ENCODE results near the gene MOK.

MOK gene

GRCh38 chr14:102196039-102196901 is 108.7 kb downstream of the MOK start:
- no peak for TF ChIP-seq ZNF274 (IDR thresholded peaks at IDR 0.05; ENCODE audit: low read depth, low read length)
- no peak overlapping the region for H3K4me3 ChIP-seq (ENCODE audit: low read length)

GRCh38 chr14:102195446-102195845 is 109.5 kb downstream of the MOK start:
- no peak overlapping the region for H3K4me3 ChIP-seq (ENCODE audit: low read length)
- no peak for TF ChIP-seq ZNF274 (IDR thresholded peaks at IDR 0.05; ENCODE audit: low read depth, low read length)

GRCh38 chr14:102194856-102195255 is 110.1 kb downstream of the MOK start:
- no peak overlapping the region for H3K4me3 ChIP-seq (ENCODE audit: low read length)
- no peak for TF ChIP-seq ZNF274 (IDR thresholded peaks at IDR 0.05; ENCODE audit: low read depth, low read length)

DNA sequence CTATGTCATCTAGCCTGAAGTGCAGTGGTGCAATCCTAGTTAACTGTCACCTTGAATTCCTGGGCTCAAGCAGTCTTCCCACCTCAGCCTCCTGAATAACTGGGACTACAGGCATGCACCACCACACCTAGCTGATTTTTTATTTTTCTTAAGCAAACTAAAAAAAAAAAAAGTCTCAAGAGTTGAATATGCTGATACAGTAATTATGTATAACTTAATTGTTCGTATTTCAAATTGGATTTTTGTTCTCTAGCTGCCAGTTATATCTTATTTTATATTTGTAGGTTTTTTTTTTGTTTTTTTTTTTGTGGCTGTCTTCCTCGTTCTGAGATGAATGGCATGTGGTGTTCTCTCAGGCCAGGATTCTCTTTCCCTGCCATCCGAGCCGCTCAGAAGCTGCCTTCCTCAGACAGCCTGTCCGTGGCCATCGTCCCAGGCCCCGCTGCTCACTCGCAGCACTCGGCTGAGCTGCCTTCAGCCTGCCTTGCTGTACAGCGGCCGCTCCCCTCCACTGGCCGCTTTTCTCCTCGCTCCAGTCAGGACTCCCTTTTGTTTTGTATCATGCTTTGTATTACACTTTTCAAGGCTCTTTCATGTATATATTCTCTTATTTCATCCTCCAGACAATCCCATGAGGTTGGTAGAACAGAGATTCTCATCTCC is 112.0 kb downstream of the MOK start:
- no peak for TF ChIP-seq ZNF274 (IDR thresholded peaks at IDR 0.05; ENCODE audit: low read depth, low read length)
- H3K4me3 ChIP-seq (ENCODE audit: low read length), result no peak overlapping the region

- TF ChIP-seq ZNF274 (IDR thresholded peaks at IDR 0.05; ENCODE audit: low read depth, low read length), result no peak
Measured at GRCh38 chr14:102189874-102190273, 115.1 kb downstream of the MOK start.

DNA sequence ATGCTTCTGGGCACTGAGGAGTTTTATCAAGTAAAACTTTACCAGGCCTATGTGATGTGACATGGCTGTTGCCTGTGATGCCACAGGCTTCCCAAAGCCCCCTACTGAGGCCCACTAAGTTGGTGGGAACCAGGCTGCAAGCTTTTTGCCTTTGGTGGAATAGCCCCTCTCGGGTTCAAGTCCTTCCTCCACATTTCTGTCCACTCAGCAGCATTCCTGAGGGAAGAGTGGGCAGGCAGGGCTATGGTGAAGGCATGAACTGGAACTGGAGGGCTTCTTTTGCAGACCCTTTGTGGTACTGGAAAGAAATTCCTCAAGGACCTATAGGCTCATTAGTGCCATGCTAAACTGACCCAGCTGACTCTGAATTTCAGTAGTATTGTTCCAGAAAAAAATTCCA is 116.8 kb downstream of the MOK start:
- no peak overlapping the region for H3K4me3 ChIP-seq (ENCODE audit: low read length)
- no peak for TF ChIP-seq ZNF274 (IDR thresholded peaks at IDR 0.05; ENCODE audit: low read depth, low read length)

More at GRCh38 chr14:102189874-102190273, 115.1 kb downstream of the MOK start:
- no peak overlapping the region for H3K4me3 ChIP-seq (ENCODE audit: low read length)

DNA sequence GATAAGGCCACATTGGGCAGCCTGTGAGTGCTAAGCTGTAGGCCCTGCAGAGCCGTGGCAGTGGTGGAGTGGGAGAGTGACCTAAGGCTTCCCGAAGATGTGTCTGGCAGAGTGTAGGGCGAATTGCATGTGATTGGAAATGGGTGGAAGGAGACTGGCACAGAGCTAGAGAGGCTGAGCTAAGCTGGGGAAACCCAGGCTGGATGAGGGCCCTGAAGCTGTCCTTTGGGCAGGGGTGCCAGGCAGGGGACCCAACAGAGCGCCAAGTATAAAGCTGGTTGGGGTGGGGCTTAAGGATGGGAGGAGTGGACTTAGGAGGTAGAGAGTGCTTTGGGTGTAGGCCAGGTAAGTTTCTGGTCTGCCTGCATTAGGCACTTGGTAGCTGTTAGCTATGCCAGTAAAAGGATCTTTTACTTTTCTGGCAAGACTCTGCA is 117.4 kb downstream of the MOK start:
- H3K4me3 ChIP-seq (ENCODE audit: low read length), result no peak overlapping the region
- TF ChIP-seq ZNF274 (IDR thresholded peaks at IDR 0.05; ENCODE audit: low read depth, low read length), result no peak

GRCh38 chr14:102187044-102187443 is 117.9 kb downstream of the MOK start:
- no peak overlapping the region for H3K4me3 ChIP-seq (ENCODE audit: low read length)
- no peak for TF ChIP-seq ZNF274 (IDR thresholded peaks at IDR 0.05; ENCODE audit: low read depth, low read length)

- no peak overlapping the region for H3K4me3 ChIP-seq (ENCODE audit: low read length)
- no peak for TF ChIP-seq ZNF274 (IDR thresholded peaks at IDR 0.05; ENCODE audit: low read depth, low read length)
Measured at GRCh38 chr14:102185360-102185759, 119.6 kb downstream of the MOK start.

GRCh38 chr14:102184316-102185035 is 120.5 kb downstream of the MOK start:
- TF ChIP-seq ZNF274 (IDR thresholded peaks at IDR 0.05; ENCODE audit: low read depth, low read length), result no peak
- H3K4me3 ChIP-seq (ENCODE audit: low read length), result no peak overlapping the region

DNA sequence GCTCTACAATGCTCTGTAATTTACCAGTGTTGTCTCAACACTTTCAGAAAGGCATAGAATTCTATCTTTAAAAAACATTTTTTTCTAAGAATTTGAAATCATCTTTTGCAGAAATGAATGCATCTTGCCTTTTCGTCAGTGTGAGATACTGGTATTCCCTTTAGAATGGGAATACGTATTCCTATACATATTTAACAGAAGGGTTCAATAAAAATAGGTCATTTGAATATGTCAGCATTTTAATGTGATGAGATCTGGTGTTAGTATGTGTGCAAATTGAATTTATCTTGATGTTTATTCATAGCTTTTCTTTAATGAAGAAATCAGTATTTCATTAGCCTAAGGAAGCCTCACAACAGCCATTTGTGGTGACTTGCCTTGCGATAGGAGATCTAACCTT is 121.1 kb downstream of the MOK start:
- H3K4me3 ChIP-seq (ENCODE audit: low read length), result no peak overlapping the region
- TF ChIP-seq ZNF274 (IDR thresholded peaks at IDR 0.05; ENCODE audit: low read depth, low read length), result no peak

GRCh38 chr14:102182936-102183619 is 121.9 kb downstream of the MOK start:
- TF ChIP-seq ZNF274 (IDR thresholded peaks at IDR 0.05; ENCODE audit: low read depth, low read length), result no peak

DNA sequence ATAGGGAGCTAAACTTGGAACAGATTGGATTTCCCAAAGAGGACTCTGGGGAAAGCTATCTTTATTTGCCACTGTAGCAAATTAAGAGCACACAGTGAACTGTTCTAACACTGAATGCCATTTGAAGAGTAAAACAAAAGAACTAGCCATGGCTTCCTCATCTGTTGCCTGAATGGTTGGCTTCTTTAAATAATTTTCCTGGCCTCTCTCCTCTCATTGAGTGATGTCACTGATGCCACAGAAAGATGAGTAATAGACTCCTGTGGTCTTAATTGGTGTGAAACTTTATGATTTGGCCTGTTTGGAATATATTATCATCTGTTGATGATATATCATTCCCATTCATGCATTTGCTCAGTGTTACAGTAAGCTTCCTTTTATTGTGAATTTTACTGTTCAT is 122.8 kb downstream of the MOK start:
- H3K4me3 ChIP-seq (ENCODE audit: low read length), result no peak overlapping the region
- no peak for TF ChIP-seq ZNF274 (IDR thresholded peaks at IDR 0.05; ENCODE audit: low read depth, low read length)

More at GRCh38 chr14:102182936-102183619, 121.9 kb downstream of the MOK start:
- no peak overlapping the region for H3K4me3 ChIP-seq (ENCODE audit: low read length)

- H3K4me3 ChIP-seq (ENCODE audit: low read length), result no peak overlapping the region
- no peak for TF ChIP-seq ZNF274 (IDR thresholded peaks at IDR 0.05; ENCODE audit: low read depth, low read length)
Measured at GRCh38 chr14:102181187-102181586, 123.8 kb downstream of the MOK start.

Data from GM08714 (cell line).